Ascending aorta (tissue), 2 donors: ENCODE results near the gene EFCAB7. TPM values are rescaled to one million over a fixed set of nuclear protein-coding genes. Genes with fewer than 3 reads are reported as not detected.

ENCODE experiments used
- DNase-seq, 2 donors: peaks; one replicate each; pipeline ENCODE4 v3.0.0-alpha.2; 2019; ENCODE audit warnings: low spot score in 2 of 2
- H3K27ac ChIP-seq, 2 donors: fragments of 200-600 bp; sonication (generic); one replicate each; pipeline ENCODE4 v1.5.1; 2016 to 2017; ENCODE audit warnings: mild to moderate bottlenecking in 1 of 2
- H3K27me3 ChIP-seq: fragments of 200-600 bp; sonication (generic); one replicate; pipeline ENCODE4 v1.5.1; 2017
- H3K36me3 ChIP-seq, 2 donors: fragments of 200-600 bp; sonication (generic); one replicate each; pipeline ENCODE4 v1.5.1; 2016
- H3K4me1 ChIP-seq, 2 donors: fragments of 200-600 bp; sonication (generic); one replicate each; pipeline ENCODE4 v1.5.1; 2016 to 2017; ENCODE audit warnings: mild to moderate bottlenecking in 1 of 2
- H3K4me3 ChIP-seq, 2 donors: fragments of 200-600 bp; sonication (generic); one replicate each; pipeline ENCODE4 v1.5.1; 2016 to 2017; ENCODE audit warnings: mild to moderate bottlenecking in 1 of 2
- H3K9me3 ChIP-seq, 2 donors: fragments of 200-600 bp; sonication (generic); one replicate each; pipeline ENCODE4 v1.5.1; 2016
- CTCF ChIP-seq, 3 experiments: fragments of 200-600 bp in 2 of 3; fragments of 450-650 bp in 1 of 3; sonication (generic) in 2 of 3; IDR thresholded peaks; one replicate each; pipeline ENCODE4 v1.5.1; 2016 to 2019; ENCODE audit warnings: antibody characterized with exemption in 3 of 3, mild to moderate bottlenecking in 1 of 3, moderate library complexity in 1 of 3
- intact Hi-C: fragments of 100-400 bp; cut with DNase I; formaldehyde crosslinking; loops from one replicate; pipeline ENCODE4 v1.15.1; 2023
- total RNA-seq: library from RNA; depleted of rRNA; stranded (reverse); fragments of >200 nt; gene quantifications from one replicate; pipeline ENCODE4 v1.1.0, GENCODE V29; 2016

EFCAB7 gene
- total RNA-seq, 1 donor from 2014 or later: 0.32 TPM

GRCh38 chr1:63601061-63601460 lies 77.7 kb downstream of the EFCAB7 start:
- DNase-seq: no peak
- intact Hi-C loops: no loop called here
- H3K27ac ChIP-seq: no peak overlapping the region
- H3K36me3 ChIP-seq: no peaks in the 10 kb centered on the region
- H3K27me3 ChIP-seq: no peaks in the 10 kb centered on the region
- H3K4me3 ChIP-seq: no peak overlapping the region
- no peak for TF ChIP-seq CTCF (IDR thresholded peaks at IDR 0.05)
- H3K4me1 ChIP-seq: no peaks in the 10 kb centered on the region
- H3K9me3 ChIP-seq: no peaks in the 10 kb centered on the region

DNA sequence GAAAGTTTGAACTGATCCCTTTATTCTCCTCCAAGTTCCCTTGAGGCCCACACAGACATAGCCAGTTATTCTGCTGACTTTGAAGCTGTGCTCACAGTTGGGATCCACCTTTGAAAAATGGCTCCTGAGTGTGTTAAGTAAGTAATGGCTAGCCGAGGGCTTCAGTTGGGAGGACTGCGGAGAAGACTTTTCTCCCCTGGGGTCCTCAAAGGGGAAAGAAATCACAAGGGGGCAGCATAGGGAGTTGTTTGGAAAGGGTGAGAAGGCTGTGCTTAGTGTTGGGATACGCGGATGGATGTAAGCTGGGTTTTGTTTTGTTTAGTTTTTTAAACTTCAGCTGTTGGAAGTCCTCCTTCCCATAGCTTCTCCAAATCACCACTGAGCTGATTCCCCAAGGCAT lies 78.1 kb downstream of the EFCAB7 start:
- Histone ChIP-seq H3K27ac (no peak overlapping the region), H3K4me1 (no peaks in the 10 kb centered on the region), H3K27me3 (no peaks in the 10 kb centered on the region), H3K4me3 (no peak overlapping the region), H3K36me3 (no peaks in the 10 kb centered on the region), H3K9me3 (no peaks in the 10 kb centered on the region)
- TF ChIP-seq CTCF (IDR thresholded peaks at IDR 0.05): no peak
- intact Hi-C loops: no loop called here
- DNase-seq: no peak

GRCh38 chr1:63601912-63602311 lies 78.6 kb downstream of the EFCAB7 start:
- DNase-seq: no peak
- no peak overlapping the region for H3K4me3 ChIP-seq
- no peaks in the 10 kb centered on the region for H3K27me3 ChIP-seq
- TF ChIP-seq CTCF (IDR thresholded peaks at IDR 0.05): no peak
- no peaks in the 10 kb centered on the region for H3K9me3 ChIP-seq
- intact Hi-C loops: no loop called here
- H3K4me1 ChIP-seq: no peaks in the 10 kb centered on the region
- no peaks in the 10 kb centered on the region for H3K36me3 ChIP-seq
- H3K27ac ChIP-seq: no peak overlapping the region

DNA sequence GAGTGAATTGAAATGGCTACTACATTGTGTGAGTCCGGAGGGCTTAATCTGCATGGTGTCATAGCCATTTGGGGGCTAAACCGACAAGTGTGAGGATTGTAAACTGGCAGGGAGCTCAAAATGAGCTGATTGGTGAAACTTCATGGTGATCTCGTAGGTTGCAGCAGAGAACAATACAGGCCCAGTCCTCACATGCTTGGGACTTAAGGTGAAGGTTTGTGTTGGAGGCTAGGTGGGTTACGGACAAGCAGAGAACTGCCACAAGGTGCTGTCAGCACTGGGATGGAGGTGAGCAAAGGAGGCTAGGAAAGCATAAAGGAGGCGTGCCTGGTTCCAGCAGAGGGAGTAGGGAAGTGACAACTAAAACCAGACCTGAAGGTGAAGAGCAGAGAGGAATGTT lies 79.3 kb downstream of the EFCAB7 start:
- intact Hi-C loops: no loop called here
- DNase-seq: no peak
- no peaks in the 10 kb centered on the region for H3K36me3 ChIP-seq
- no peak for TF ChIP-seq CTCF (IDR thresholded peaks at IDR 0.05)
- H3K27me3 ChIP-seq: no peaks in the 10 kb centered on the region
- H3K9me3 ChIP-seq: no peaks in the 10 kb centered on the region
- H3K4me1 ChIP-seq: no peaks in the 10 kb centered on the region
- no peak overlapping the region for H3K27ac ChIP-seq
- H3K4me3 ChIP-seq: no peak overlapping the region

DNA sequence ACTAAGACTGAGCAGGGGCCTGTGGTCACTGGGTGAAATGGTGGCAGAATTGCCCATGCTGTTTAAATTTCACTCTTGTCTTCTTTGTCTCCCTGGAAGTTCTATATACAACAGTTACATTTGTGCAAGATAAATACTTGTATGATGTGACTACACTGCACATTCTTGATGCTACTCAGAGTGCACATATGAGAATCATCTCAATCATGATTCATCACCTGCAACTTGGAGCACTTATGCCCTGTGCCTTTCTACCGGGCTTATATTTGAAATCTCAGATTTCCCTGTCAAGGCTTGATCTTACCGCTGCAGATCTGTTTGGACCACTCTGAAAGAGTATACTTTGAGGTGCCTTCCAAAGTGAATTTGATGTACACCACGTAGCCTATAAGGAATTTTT lies 80.5 kb downstream of the EFCAB7 start:
- Histone ChIP-seq H3K9me3 (no peaks in the 10 kb centered on the region), H3K27me3 (no peaks in the 10 kb centered on the region), H3K36me3 (no peaks in the 10 kb centered on the region), H3K4me3 (no peak overlapping the region), H3K27ac (no peak overlapping the region), H3K4me1 (no peaks in the 10 kb centered on the region)
- no peak for DNase-seq
- no peak for TF ChIP-seq CTCF (IDR thresholded peaks at IDR 0.05)
- intact Hi-C loops: no loop called here

DNA sequence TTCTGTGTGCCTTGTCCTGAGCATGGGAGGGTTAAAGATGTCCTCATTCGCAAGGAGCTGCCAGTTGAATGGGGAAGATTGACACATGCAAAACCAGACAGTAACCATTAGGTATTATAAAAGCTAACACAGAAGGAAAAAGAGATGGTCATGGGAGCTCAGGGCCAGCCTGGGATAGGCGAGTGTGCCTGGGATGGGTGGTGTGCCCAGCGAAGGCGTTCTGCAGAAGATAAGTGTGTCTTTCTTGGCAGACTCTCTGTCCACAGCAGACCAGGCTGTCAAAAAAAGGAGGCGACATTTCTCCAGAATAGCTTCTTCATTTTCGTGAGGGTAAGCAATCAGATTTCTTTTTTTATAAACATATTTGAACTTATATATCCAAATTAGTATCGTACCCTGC lies 84.0 kb downstream of the EFCAB7 start:
- no peaks in the 10 kb centered on the region for H3K36me3 ChIP-seq
- H3K4me3 ChIP-seq: no peak overlapping the region
- no peak overlapping the region for H3K27ac ChIP-seq
- peaks cover 0 to 7% of the 10 kb centered on the region in 2 donors for H3K4me1 ChIP-seq
- no peaks in the 10 kb centered on the region for H3K27me3 ChIP-seq
- no peak for TF ChIP-seq CTCF (IDR thresholded peaks at IDR 0.05)
- no peak for DNase-seq
- no peaks in the 10 kb centered on the region for H3K9me3 ChIP-seq
- intact Hi-C loops: no loop called here
